ENCODE data around the gene GPR18.
"Not testable (repeated sequence)": the region's sequence is repeated elsewhere in the genome, so short reads cannot be mapped to it uniquely, and the experiment has no call there.

GPR18 gene

GRCh38 chr13:99227909-99228688 is 30.1 kb downstream of the GPR18 start:
- DNase-seq, result no peak

GRCh38 chr13:99227331-99227900 is 30.8 kb downstream of the GPR18 start:
- no peak for DNase-seq

GRCh38 chr13:99226513-99226912 is 31.7 kb downstream of the GPR18 start:
- no peak for DNase-seq

- DNase-seq, result no peak
Observed at GRCh38 chr13:99225078-99225477, 33.1 kb downstream of the GPR18 start.

GRCh38 chr13:99224021-99224420 is 34.2 kb downstream of the GPR18 start:
- DNase-seq, result no peak

GRCh38 chr13:99223587-99223986 is 34.6 kb downstream of the GPR18 start:
- no peak for DNase-seq

- DNase-seq, result no peak
Observed at GRCh38 chr13:99221567-99222239, 36.5 kb downstream of the GPR18 start.

GRCh38 chr13:99220199-99220935 is 37.8 kb downstream of the GPR18 start:
- no peak for DNase-seq

- DNase-seq, result peak; percentile 49
Observed at GRCh38 chr13:99218969-99219368, 39.2 kb downstream of the GPR18 start.

GRCh38 chr13:99218545-99218944 is 39.6 kb downstream of the GPR18 start:
- no peak for DNase-seq

GRCh38 chr13:99218126-99218525 is 40.1 kb downstream of the GPR18 start:
- DNase-seq, result no peak

- no peak for DNase-seq
Observed at GRCh38 chr13:99217461-99218110, 40.6 kb downstream of the GPR18 start.

- peak; percentile 47 for DNase-seq
Observed at GRCh38 chr13:99215184-99215830, 42.9 kb downstream of the GPR18 start.

- no peak for DNase-seq
Observed at GRCh38 chr13:99214731-99215130, 43.4 kb downstream of the GPR18 start.

- peak; percentile 60 for DNase-seq
Observed at GRCh38 chr13:99214232-99214631, 43.9 kb downstream of the GPR18 start.

GRCh38 chr13:99211421-99212035 is 46.7 kb downstream of the GPR18 start:
- DNase-seq, result no peak

- not testable (repeated sequence) for DNase-seq
Observed at GRCh38 chr13:99210627-99211026, 47.6 kb downstream of the GPR18 start.

- DNase-seq, result no peak
Observed at GRCh38 chr13:99208845-99209527, 49.2 kb downstream of the GPR18 start.

GRCh38 chr13:99208185-99208584 is 50.0 kb downstream of the GPR18 start:
- no peak for DNase-seq

- DNase-seq, result no peak
Observed at GRCh38 chr13:99207511-99207910, 50.7 kb downstream of the GPR18 start.

GRCh38 chr13:99206873-99207272 is 51.3 kb downstream of the GPR18 start:
- no peak for DNase-seq

Data from activated naive CD4-positive, alpha-beta T cell treated with anti-CD3 and anti-CD28 coated beads, Interleukin-2, amount 50 U/mL, for 16 hours (primary cell).